NCI-H146 treated with DMSO at 0.1 percent for 48 hours (cell line): ENCODE results near the gene CKMT1A.

Experiments
- DNase-seq: peaks from one replicate; lab custom pipeline; 2025; ENCODE audit not compliant: unreplicated experiment; lab: John Stamatoyannopoulos, UW

CKMT1A gene

GRCh38 chr15:43746903-43747309 is 53.2 kb downstream of the CKMT1A start:
- DNase-seq, result peak; percentile 1

- DNase-seq, result no peak
Observed at GRCh38 chr15:43748376-43748775, 54.7 kb downstream of the CKMT1A start.
